ENCODE data around the gene TMEM263. TPM values are rescaled to one million over a fixed set of nuclear protein-coding genes. Genes with fewer than 3 reads are reported as not detected.

Gene TMEM263
- polyA plus RNA-seq, 1 donor from 2014 or later, result 17.8 TPM

Other genes starting within 250 kb of the TMEM263 start
- gene RIC8B, start 181.2 kb upstream of the TMEM263 start, polyA plus RNA-seq, result 4.9 TPM
- 1.8 TPM for gene MTERF2, start 31.2 kb downstream of the TMEM263 start, polyA plus RNA-seq
- 3.4 TPM for gene CRY1, start 137.6 kb downstream of the TMEM263 start, polyA plus RNA-seq